HK-2 (cell line): ENCODE measurements around the gene WHRN.
A peak's percentile ranks its signal among the peaks of the same experiment; 100 is the strongest.

Source experiments
- DNase-seq: peaks from one replicate; pipeline ENCODE4 v3.0.0-alpha.2; 2018; ENCODE audit not compliant: unreplicated experiment

The WHRN gene

GRCh38 chr9:114419796-114420195, 85.5 kb downstream of the WHRN start:
- DNase-seq, result no peak

GRCh38 chr9:114418053-114418452, 87.2 kb downstream of the WHRN start:
- DNase-seq, result no peak

DNA sequence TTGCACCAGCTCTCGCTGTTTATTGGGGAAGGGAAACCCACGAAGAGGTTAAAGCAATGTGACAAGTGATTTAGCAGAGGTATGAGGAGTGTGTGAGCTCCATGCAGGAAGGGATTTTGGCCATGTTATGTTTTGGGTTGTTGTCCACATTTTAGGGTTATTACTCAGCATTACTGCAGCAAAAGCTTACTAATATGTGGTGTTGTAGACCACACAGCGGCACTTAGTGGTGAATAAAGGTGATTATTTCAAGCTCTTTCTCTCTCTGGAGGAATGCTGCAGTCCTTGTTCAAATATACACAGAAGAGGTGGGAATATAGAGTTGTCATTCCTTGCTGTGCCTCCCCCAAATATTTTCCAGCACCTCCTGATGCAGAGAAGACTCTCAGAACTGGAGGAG, 87.8 kb downstream of the WHRN start:
- DNase-seq, result no peak

DNA sequence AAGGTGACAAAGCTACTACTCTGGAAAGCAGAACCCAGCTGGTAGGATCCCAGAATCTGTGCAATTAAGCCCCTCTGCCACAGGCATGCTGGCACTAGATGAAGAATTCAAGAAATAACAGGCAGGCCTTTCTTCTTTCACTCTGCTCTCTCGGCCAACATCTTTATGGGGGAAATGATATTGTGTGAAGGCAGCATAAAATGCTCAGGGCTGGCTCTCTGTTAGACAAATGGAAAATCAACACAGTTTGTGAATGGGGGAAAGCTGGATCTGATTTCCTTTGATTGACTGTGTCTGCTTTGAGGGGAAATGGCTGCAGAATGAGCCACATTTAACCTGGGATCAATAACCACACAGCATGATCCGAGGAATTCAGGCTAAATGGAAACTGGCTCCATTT, 88.4 kb downstream of the WHRN start:
- no peak for DNase-seq

GRCh38 chr9:114416290-114416689, 89.0 kb downstream of the WHRN start:
- DNase-seq, result no peak

GRCh38 chr9:114414346-114414745, 90.9 kb downstream of the WHRN start:
- DNase-seq, result no peak

DNA sequence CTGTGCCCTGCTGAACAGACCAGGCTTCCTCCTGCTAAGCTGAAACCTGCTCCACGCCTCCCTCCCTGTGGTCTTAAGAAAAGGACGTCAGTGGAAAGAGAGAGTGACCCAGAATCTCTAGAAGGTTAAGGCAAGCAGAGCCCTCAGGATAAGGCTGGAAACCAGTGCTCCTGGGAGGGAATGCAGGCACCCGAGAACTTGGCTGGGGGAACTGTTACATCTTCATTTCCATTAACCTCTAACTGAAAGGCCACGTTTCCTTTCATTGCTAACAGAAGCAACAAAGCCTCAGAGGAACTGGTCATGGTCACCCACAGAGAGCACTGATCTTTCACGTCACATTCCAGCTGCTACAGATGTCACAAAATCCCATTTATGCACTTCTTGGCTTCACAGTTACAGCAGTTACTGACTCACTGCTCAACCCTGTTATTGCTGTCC, 91.4 kb downstream of the WHRN start:
- no peak for DNase-seq

DNA sequence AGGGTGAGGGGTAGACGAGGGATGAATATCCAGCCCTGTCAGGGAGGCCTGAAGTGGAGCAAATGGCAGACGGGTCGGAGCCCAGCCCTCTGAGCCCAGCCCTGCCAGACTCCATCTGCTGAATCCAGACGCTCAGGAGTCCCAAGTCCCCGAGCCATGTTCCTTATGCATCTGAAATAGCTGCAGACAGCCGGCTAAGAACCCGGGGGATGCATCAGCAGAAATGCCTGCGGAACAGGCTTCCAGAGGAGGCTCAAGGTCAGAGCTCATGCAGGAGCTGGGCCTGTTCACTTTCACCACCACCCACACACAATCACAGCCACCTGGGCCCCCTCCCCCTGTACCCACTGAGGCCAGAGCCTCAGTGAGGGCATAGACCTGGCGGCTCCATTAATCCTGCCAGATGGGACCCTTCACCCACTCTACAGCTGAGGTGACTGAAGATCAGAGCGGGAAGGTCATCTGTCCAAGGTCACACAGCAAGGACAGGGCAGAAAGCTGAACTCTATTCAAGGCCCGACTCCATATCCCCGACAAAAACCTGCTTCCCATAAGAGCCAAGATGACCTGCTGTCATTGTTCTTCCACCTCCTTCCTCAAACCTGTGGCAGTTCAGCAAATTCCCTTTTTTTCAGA, 93.1 kb downstream of the WHRN start:
- no peak for DNase-seq

DNA sequence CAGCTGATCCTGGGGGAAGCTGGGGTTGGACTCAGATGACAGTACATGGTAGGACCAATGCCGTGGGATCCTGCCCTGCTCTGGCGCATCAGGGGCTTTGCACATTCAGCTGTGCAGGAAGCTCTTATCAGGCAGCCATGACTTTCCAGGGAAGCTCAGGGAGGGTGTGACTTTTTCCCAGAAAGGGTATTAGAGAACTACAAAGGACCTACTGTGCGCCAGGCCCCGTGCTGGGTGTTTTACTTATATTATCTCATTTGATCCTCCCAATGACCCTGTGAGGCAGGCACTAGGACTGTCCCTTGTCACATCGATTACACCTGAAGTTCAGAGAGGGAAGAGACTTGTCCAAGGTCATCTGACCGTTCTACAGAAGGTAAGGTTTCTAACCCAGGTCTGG, 93.8 kb downstream of the WHRN start:
- DNase-seq, result no peak

- no peak for DNase-seq
These were observed 94.4 kb downstream of the WHRN start for GRCh38 chr9:114410910-114411309.

GRCh38 chr9:114409842-114410241, 95.4 kb downstream of the WHRN start:
- DNase-seq, result no peak

DNA sequence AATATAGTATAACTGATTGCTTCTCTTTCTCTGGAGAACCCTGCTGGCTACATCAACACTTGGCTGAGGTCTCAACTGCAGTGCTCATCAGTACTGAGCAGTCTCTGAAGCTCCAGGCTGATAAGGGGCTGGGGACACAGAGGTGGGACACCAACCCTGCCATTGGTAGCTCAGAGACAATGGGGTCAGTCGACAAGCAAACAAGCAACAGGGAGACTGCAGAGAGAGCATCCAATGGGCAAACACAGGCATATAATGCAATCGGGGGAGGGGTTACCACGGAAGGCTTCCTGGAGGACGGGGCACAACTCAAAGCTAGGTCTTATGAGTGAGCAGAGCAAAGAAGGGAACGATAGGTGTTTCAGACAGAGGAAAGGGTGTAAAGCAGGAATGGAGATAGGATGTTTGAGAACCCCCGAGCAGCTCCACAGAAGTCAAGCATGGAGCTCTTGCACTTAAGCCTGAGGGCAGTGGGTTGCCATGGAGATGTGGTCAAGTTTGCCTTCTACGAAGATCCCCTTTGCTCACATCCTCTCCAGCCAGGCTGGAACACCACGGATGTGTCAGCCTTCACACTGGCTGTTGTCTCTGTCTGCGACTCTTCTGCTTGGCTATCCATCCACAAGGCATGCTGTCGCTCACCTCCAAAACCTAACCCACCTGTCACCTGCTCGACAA, 96.0 kb downstream of the WHRN start:
- peak; percentile 25 for DNase-seq

GRCh38 chr9:114408645-114409044, 96.6 kb downstream of the WHRN start:
- no peak for DNase-seq

DNA sequence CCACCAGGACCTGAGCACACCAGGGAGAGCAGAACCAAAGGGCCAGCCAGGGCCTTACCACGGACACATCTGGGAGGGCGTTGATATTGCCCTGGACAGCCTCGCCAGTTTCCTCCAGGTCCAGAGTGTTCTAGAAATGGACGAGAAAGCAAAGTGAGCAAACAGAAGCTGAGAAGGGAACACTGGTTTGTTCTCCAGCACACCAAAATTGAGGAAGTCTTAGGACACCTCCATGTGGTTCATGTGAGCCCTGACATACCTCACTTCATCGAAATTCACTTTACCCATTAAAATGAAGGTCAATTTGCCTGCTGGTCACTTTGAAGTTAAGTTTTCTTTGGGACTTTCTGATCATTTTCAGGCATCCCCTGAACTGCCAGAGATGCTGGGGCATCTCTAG, 97.4 kb downstream of the WHRN start:
- no peak for DNase-seq

GRCh38 chr9:114406441-114406840, 98.8 kb downstream of the WHRN start:
- no peak for DNase-seq

- peak; percentile 72 for DNase-seq
These were observed 99.8 kb downstream of the WHRN start for GRCh38 chr9:114405294-114406034.

DNA sequence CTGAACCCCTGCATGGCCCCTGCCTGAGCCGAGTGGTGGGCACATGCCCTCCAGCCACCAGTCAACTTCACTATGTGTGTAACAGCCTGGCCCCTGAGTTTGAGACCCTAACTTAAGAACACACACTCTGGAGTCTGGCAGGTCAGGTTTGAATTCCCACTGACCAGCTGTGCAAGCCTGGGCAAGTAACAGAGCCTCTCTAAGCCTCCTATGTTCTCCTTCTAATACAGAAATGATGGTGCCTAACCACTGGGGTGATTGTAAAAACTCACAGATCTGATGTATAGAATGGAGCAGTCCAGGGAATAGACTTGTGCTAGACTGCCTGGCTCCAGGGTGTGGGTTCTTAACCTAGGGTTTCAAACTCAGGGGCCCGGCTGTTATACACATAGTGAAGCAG, 100.7 kb downstream of the WHRN start:
- DNase-seq, result no peak

- no peak for DNase-seq
These were observed 102.0 kb downstream of the WHRN start for GRCh38 chr9:114403153-114403756.

DNA sequence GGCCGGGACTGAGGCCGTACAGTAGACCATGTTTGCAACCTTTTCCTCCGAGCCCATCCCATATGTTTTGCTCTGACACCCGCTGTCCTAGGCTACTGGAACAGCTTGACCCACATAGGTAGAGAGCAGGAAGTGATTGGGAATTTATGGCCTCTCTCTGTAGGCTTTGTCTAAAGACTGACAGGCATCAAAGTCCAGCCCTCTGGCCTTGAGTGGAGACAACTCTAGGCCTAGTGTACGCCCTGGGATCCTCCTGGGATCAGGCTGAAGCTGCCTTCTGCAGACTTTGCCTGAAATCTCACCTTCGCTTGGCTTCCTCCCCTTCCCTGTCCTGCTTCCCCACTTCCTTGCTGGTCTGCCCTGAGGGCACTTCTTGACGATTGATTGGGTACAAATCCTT, 103.9 kb downstream of the WHRN start:
- DNase-seq, result no peak

DNA sequence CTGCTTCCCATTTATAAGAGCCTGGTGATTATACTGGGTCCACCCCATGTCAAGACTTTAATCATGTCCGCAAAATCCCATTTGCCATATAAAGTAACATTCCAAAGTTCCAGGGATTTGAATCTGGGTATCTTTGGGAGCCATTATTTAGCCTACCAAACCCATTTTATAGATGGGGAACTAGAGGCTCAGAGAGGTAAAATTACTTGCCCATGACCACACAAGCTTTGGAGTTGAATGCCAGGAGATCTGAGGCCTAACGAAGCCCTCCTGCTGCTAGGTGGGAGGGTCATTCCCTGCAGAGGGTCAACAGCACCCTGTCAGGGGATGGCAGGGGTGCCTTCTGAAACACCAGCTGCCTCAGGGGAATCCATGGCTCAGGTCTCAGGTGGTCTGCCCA, 104.5 kb downstream of the WHRN start:
- DNase-seq, result no peak

DNA sequence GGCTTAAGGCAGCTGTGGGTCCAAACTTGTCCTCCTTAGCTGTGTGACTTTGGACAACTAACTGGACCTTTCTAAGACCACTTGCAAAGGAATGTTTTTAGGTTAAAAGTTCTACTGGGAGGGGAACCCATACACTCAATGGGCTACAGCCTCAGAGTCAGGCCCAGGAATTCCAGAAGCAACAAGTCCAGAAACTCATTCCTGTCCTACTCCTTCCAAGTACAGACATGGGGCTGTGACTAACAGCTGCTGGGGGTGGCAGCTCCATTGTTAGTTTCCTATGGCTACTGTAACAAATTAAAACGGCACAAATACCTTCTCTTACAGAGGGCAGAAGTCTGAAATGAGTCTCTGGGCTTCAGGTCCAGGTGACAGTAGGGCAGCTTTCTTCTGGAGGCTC, 105.1 kb downstream of the WHRN start:
- no peak for DNase-seq

- DNase-seq, result no peak
These were observed 105.9 kb downstream of the WHRN start for GRCh38 chr9:114399381-114399780.
